Prostate gland (tissue), 2 donors: ENCODE data around the gene ETV5. TPM values are rescaled to one million over a fixed set of nuclear protein-coding genes. Genes with fewer than 3 reads are reported as not detected.

ENCODE experiments used
- DNase-seq: peaks from one replicate; pipeline ENCODE4 v3.0.0-alpha.2; 2019; ENCODE audit warnings: low spot score
- H3K27ac ChIP-seq, 2 donors: fragments of 200-600 bp; sonication (generic); 2 replicates each; pipeline ENCODE4 v1.5.1; 2017 to 2019
- H3K27me3 ChIP-seq: fragments of 200-600 bp; sonication (generic); replicated peaks from 2 replicates; pipeline ENCODE4 v1.5.1; 2019; ENCODE audit not compliant: insufficient read depth
- H3K36me3 ChIP-seq, 2 donors: fragments of 200-600 bp; sonication (generic); 1 replicate in 1 of 2; 2 replicates in 1 of 2; pipeline versions ENCODE4 v1.5.1 to v1.8.1; 2017 to 2019
- H3K4me1 ChIP-seq: fragments of 200-600 bp; sonication (generic); replicated peaks from 2 replicates; pipeline ENCODE4 v1.5.1; 2019
- H3K4me3 ChIP-seq, 2 donors: fragments of 200-600 bp; sonication (generic); 2 replicates each; pipeline ENCODE4 v1.5.1; 2017 to 2019
- H3K9me3 ChIP-seq: fragments of 200-600 bp; sonication (generic); 2 replicates; pipeline ENCODE4 v1.5.1; 2017
- CTCF ChIP-seq, 4 experiments: fragments of 200-600 bp in 2 of 4; fragments of 450-650 bp in 2 of 4; sonication (generic) in 2 of 4; IDR thresholded peaks; 1 replicate in 3 of 4; 2 replicates in 1 of 4; pipeline ENCODE4 v1.5.1; 2016 to 2019; ENCODE audit warnings: antibody characterized with exemption in 4 of 4, mild to moderate bottlenecking in 2 of 4, moderate library complexity in 2 of 4
- POLR2A ChIP-seq: fragments of 450-650 bp; IDR thresholded peaks from one replicate; pipeline ENCODE4 v1.6.1; 2016; ENCODE audit warnings: antibody characterized with exemption, mild to moderate bottlenecking
- POLR2AphosphoS5 ChIP-seq: sonication (generic); formaldehyde crosslinking; IDR thresholded peaks from one replicate; pipeline ENCODE4 v1.6.1; 2017; ENCODE audit warnings: antibody characterized with exemption
- WGBS: methylation state at CpG from one replicate; pipeline ENCODE4 v1.1.5; 2018; 5-methylcytosine and 5-hydroxymethylcytosine counted together
- intact Hi-C: fragments of 100-400 bp; cut with DNase I; formaldehyde crosslinking; loops from one replicate; pipeline ENCODE4 v1.14.2; 2022
- total RNA-seq, 2 donors: library from RNA; depleted of rRNA; stranded (reverse); fragments of >200 nt; gene quantifications; one replicate each; pipeline ENCODE4 v1.1.0, GENCODE V29; 2016

The ETV5 gene
- total RNA-seq, 2 donors from 2014 or later, result 16.5 to 17.6 TPM

DNA sequence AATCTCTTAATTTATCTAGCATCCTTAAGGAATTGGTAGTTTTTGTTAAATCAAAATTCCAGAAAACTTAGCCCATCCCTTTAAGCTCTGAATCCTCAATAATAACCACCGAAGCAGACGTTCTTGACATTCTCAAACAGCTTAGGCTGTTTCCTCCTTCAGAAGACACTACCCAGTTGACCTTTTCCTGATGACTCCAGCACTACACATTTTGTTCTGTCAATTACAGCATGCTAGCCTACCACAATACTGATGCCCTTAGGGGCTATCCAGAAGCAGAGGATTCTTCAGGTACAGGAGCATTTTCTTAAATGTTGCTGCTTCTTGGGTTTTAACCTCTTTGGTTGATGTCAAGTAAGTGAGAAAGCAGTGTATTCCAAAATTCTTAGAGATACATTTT, 33.4 kb downstream of the ETV5 start:
- intact Hi-C loops, result no loop called here
- no peak for DNase-seq
- Histone ChIP-seq H3K4me3 (no peak overlapping the region), H3K4me1 (no peaks in the 10 kb centered on the region), H3K27ac (no peak overlapping the region), H3K27me3 (no peaks in the 10 kb centered on the region), H3K9me3 (no peaks in the 10 kb centered on the region), H3K36me3 (no peaks in the 10 kb centered on the region)
- TF ChIP-seq CTCF (IDR thresholded peaks at IDR 0.05) (no peak), POLR2A (no peak), POLR2AphosphoS5 (no peak)
- whole genome bisulfite sequencing, result 60% methylated on average over 2 of the region's 2 CpGs

- TF ChIP-seq POLR2A (no peak), POLR2AphosphoS5 (no peak), CTCF (IDR thresholded peaks at IDR 0.05) (no peak)
- no peak overlapping the region for H3K4me3 ChIP-seq
- H3K4me1 ChIP-seq, result no peaks in the 10 kb centered on the region
- H3K36me3 ChIP-seq, result no peaks in the 10 kb centered on the region
- intact Hi-C loops, result no loop called here
- H3K9me3 ChIP-seq, result no peaks in the 10 kb centered on the region
- DNase-seq, result no peak
- H3K27me3 ChIP-seq, result no peaks in the 10 kb centered on the region
- H3K27ac ChIP-seq, result no peak overlapping the region
Observed at GRCh38 chr3:186073641-186074040, 35.2 kb downstream of the ETV5 start.

GRCh38 chr3:186070996-186071395, 37.9 kb downstream of the ETV5 start:
- no peaks in the 10 kb centered on the region for H3K27me3 ChIP-seq
- no peak overlapping the region for H3K27ac ChIP-seq
- intact Hi-C loops, result no loop called here
- no peak overlapping the region for H3K4me3 ChIP-seq
- 29% methylated on average over 9 of the region's 9 CpGs for WGBS
- H3K36me3 ChIP-seq, result no peaks in the 10 kb centered on the region
- TF ChIP-seq POLR2AphosphoS5 (no peak), CTCF (IDR thresholded peaks at IDR 0.05) (no peak), POLR2A (no peak)
- no peak for DNase-seq
- H3K4me1 ChIP-seq, result no peaks in the 10 kb centered on the region
- no peaks in the 10 kb centered on the region for H3K9me3 ChIP-seq

- no peaks in the 10 kb centered on the region for H3K27me3 ChIP-seq
- DNase-seq, result no peak
- intact Hi-C loops, result no loop called here
- TF ChIP-seq POLR2AphosphoS5 (no peak), POLR2A (no peak), CTCF (IDR thresholded peaks at IDR 0.05) (no peak)
- WGBS, result 41% methylated on average over 1 of the region's 1 CpG
- H3K4me3 ChIP-seq, result no peak overlapping the region
- no peaks in the 10 kb centered on the region for H3K9me3 ChIP-seq
- no peak overlapping the region for H3K27ac ChIP-seq
- no peaks in the 10 kb centered on the region for H3K36me3 ChIP-seq
- H3K4me1 ChIP-seq, result no peaks in the 10 kb centered on the region
Observed at GRCh38 chr3:186070550-186070949, 38.3 kb downstream of the ETV5 start.

- intact Hi-C loops, result no loop called here
- H3K36me3 ChIP-seq, result no peaks in the 10 kb centered on the region
- no peak for DNase-seq
- H3K27me3 ChIP-seq, result no peaks in the 10 kb centered on the region
- TF ChIP-seq CTCF (IDR thresholded peaks at IDR 0.05), result no peak
- TF ChIP-seq POLR2A, result no peak
- no peaks in the 10 kb centered on the region for H3K4me1 ChIP-seq
- no peak overlapping the region for H3K4me3 ChIP-seq
- H3K9me3 ChIP-seq, result no peaks in the 10 kb centered on the region
- H3K27ac ChIP-seq, result no peak overlapping the region
- WGBS, result 96% methylated on average over 9 of the region's 9 CpGs
Observed at GRCh38 chr3:186070133-186070532, 38.8 kb downstream of the ETV5 start.
